Neural progenitor cell (in vitro differentiated cells): Measurements from ENCODE around the gene LIPG.

Experiments
- CTCF ChIP-seq: fragments of 200-600 bp; sonication (generic); IDR thresholded peaks from 2 replicates; pipeline ENCODE4 v1.5.1; 2017; ENCODE audit warnings: antibody characterized with exemption, mild to moderate bottlenecking
- EZH2 ChIP-seq: fragments of 200-600 bp; sonication (generic); IDR thresholded peaks from 2 replicates; pipeline ENCODE4 v1.6.1; 2017; ENCODE audit warnings: antibody characterized with exemption, mild to moderate bottlenecking, moderate library complexity

GRCh38 chr18:49613141-49613640, 51.3 kb downstream of the LIPG start:
- TF ChIP-seq EZH2 (no peak), CTCF (no peak)
